ENCODE results near the gene ARAF.

ARAF gene

GRCh38 chrX:47515941-47516665 lies 44.9 kb upstream of the ARAF start:
- Histone ChIP-seq H3K9me2 (replicated peaks; ENCODE audit: control insufficient read depth, low read length) (no peaks in the 10 kb centered on the region), H4K20me1 (ENCODE audit: control insufficient read depth, insufficient read depth, low read depth, low read length) (no peaks in the 10 kb centered on the region), H3K27ac (ENCODE audit: low read depth, low read length) (no peak overlapping the region), H3K4me1 (ENCODE audit: control insufficient read depth, low read length) (peaks cover 28% of the 10 kb centered on the region), H3K9me3 (ENCODE audit: control insufficient read depth, insufficient read depth, low read length) (no peaks in the 10 kb centered on the region), H3F3A (ENCODE audit: control insufficient read depth, insufficient read depth) (no peaks in the 10 kb centered on the region), H3K79me2 (ENCODE audit: control insufficient read depth, low read length) (no peaks in the 10 kb centered on the region), H3K4me2 (ENCODE audit: low read length) (no peak overlapping the region), H3K36me3 (ENCODE audit: control insufficient read depth, low read length) (no peaks in the 10 kb centered on the region), H3K4me3 (ENCODE audit: low read length) (no peak overlapping the region), H3K27me3 (ENCODE audit: control insufficient read depth, low read length) (no peaks in the 10 kb centered on the region)
- TF ChIP-seq CTCF (IDR thresholded peaks at IDR 0.05; ENCODE audit: low read depth, low read length, poor library complexity, severe bottlenecking) = no peak
- no peak for TF ChIP-seq EZH2phosphoT487 (IDR thresholded peaks at IDR 0.05; ENCODE audit: borderline replicate concordance, low read length)

DNA sequence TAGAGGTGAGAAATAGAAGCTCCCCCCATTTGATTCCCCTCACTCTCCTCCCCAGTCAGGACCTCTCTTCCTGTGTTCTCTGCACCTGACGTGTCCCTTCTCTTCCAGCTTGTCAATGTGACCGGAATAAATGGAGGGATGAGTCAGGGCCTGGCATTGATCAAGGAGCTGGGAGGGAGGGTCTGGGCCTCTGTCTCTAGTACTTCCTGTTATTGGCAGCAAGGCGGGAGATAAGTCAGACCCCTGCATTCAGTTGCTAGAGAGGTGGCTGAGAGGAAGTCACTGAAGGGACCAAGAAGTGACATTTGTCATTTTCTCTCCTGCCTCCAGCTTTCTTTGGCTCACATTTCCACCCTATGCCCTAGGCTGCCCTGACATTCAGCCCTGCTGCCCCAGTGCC lies 42.9 kb upstream of the ARAF start:
- Histone ChIP-seq H4K20me1 (ENCODE audit: control insufficient read depth, insufficient read depth, low read depth, low read length) (no peaks in the 10 kb centered on the region), H3K9me3 (ENCODE audit: control insufficient read depth, insufficient read depth, low read length) (no peaks in the 10 kb centered on the region), H3K27me3 (ENCODE audit: control insufficient read depth, low read length) (no peaks in the 10 kb centered on the region), H3K9me2 (replicated peaks; ENCODE audit: control insufficient read depth, low read length) (no peaks in the 10 kb centered on the region), H3K79me2 (ENCODE audit: control insufficient read depth, low read length) (no peaks in the 10 kb centered on the region), H3K4me2 (ENCODE audit: low read length) (no peak overlapping the region; the same call in 1 of the 2 replicates), H3K27ac (ENCODE audit: low read depth, low read length) (no peak overlapping the region), H3K4me1 (ENCODE audit: control insufficient read depth, low read length) (peaks cover 26% of the 10 kb centered on the region), H3K36me3 (ENCODE audit: control insufficient read depth, low read length) (no peaks in the 10 kb centered on the region), H3K4me3 (ENCODE audit: low read length) (no peak overlapping the region), H3F3A (ENCODE audit: control insufficient read depth, insufficient read depth) (no peaks in the 10 kb centered on the region)
- TF ChIP-seq CTCF (IDR thresholded peaks at IDR 0.05; ENCODE audit: low read depth, low read length, poor library complexity, severe bottlenecking) (no peak), EZH2phosphoT487 (IDR thresholded peaks at IDR 0.05; ENCODE audit: borderline replicate concordance, low read length) (no peak)

DNA sequence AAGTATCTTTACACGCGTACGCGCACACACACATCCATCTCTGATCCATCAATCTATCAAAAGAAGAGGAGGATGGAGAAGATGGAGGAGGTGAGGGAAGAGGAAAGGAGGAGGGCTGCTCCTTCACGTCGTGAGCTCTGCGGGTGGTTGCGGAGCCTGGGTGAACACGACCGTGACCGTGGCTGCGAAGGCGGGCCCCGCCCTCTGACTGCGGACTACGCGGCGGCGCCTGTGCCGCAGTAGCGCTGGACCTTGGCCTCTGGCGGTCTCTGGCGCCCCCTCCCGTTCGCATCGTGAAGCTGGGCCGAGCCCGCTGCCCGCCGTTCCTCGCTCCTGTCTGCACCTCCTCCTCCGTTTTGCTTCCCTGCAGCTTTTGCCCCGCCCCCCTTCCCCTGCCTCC lies 37.7 kb upstream of the ARAF start:
- H3K4me1 ChIP-seq (ENCODE audit: control insufficient read depth, low read length) = peaks cover 11% of the 10 kb centered on the region
- H3K79me2 ChIP-seq (ENCODE audit: control insufficient read depth, low read length) = no peaks in the 10 kb centered on the region
- peak; percentile 62 for TF ChIP-seq CTCF (IDR thresholded peaks at IDR 0.05; ENCODE audit: low read depth, low read length, poor library complexity, severe bottlenecking)
- no peak for TF ChIP-seq EZH2phosphoT487 (IDR thresholded peaks at IDR 0.05; ENCODE audit: borderline replicate concordance, low read length)
- H3K4me3 ChIP-seq (ENCODE audit: low read length) = peak overlapping the region; percentile 71
- no peaks in the 10 kb centered on the region for H3F3A ChIP-seq (ENCODE audit: control insufficient read depth, insufficient read depth)
- H3K9me3 ChIP-seq (ENCODE audit: control insufficient read depth, insufficient read depth, low read length) = no peaks in the 10 kb centered on the region
- no peaks in the 10 kb centered on the region for H3K27me3 ChIP-seq (ENCODE audit: control insufficient read depth, low read length)
- H3K27ac ChIP-seq (ENCODE audit: low read depth, low read length) = no peak overlapping the region
- H3K9me2 ChIP-seq (replicated peaks; ENCODE audit: control insufficient read depth, low read length) = no peaks in the 10 kb centered on the region
- peak overlapping the region; percentile 72 for H3K4me2 ChIP-seq (ENCODE audit: low read length)
- H3K36me3 ChIP-seq (ENCODE audit: control insufficient read depth, low read length) = no peaks in the 10 kb centered on the region
- no peaks in the 10 kb centered on the region for H4K20me1 ChIP-seq (ENCODE audit: control insufficient read depth, insufficient read depth, low read depth, low read length)

Data from DOHH2 (cell line).